Measurements from ENCODE around the gene PTPRT. TPM values are rescaled to one million over a fixed set of nuclear protein-coding genes. Genes with fewer than 3 reads are reported as not detected.

Gene PTPRT
- total and polyA plus RNA-seq, 4 donors, result 0.14 to 2.8 (median 0.40) TPM

DNA sequence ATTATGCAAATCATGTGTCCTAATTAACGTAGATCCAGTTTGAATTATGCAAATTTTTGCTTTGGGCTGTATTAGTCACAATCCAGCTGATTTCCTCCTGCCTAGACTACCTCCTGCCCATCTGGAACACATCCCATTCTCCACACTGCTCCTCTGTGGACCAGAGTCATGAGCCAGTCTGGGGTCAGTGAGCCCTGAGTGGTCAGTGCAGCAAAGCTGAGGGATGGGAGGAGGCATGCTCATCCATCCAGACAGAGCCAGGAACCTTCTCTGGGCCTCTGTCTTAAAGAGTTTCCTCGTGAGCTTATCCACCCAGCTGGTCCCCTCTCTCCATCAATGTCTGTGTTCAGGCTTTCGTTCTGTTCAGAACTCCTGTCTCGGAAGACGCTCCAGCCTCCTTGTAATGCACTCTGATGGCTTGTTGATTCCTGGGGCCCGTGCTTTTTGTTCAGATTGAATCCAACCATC, 747.8 kb downstream of the PTPRT start:
- Histone ChIP-seq H3K36me3 (ENCODE audit: control insufficient read depth in 4 of 4, insufficient read depth in 3 of 4, low read depth in 1 of 4, low read length in 3 of 4) (no peaks in the 10 kb centered on the region), H3K4me3 (ENCODE audit: low read depth in 1 of 3, low read length in 3 of 3) (no peak overlapping the region), H3K27me3 (ENCODE audit: control insufficient read depth in 4 of 4, insufficient read depth in 4 of 4, low read length in 3 of 4) (peaks cover 0 to 6% (median 0%) of the 10 kb centered on the region in 4 donors), H3K9ac (ENCODE audit: low read depth in 1 of 2, low read length in 2 of 2) (no peak overlapping the region), H3K4me1 (ENCODE audit: control insufficient read depth in 4 of 4, insufficient read depth in 4 of 4, low read length in 3 of 4) (no peaks in the 10 kb centered on the region), H3K27ac (ENCODE audit: low read depth in 1 of 2, low read length in 2 of 2) (no peak overlapping the region), H3K9me3 (ENCODE audit: control insufficient read depth in 4 of 4, low read length in 3 of 4) (peaks cover 0 to 3% (median 0%) of the 10 kb centered on the region in 4 donors)
- WGBS, result 69% methylated on average over 6 of the region's 6 CpGs
- TF ChIP-seq RAD21 (IDR thresholded peaks at IDR 0.05) (no peak), RXRA (IDR thresholded peaks at IDR 0.05) (no peak), HNF4G (IDR thresholded peaks at IDR 0.05) (no peak), GABPA (IDR thresholded peaks at IDR 0.05 in 1 of 2, conservative IDR thresholded peaks at IDR 0.05 in 1 of 2) (no peak), HNF4A (conservative IDR thresholded peaks at IDR 0.05) (no peak), FOXA1 (IDR thresholded peaks at IDR 0.05) (no peak), JUND (IDR thresholded peaks at IDR 0.05) (no peak)
- TF ChIP-seq, protein P1, sequence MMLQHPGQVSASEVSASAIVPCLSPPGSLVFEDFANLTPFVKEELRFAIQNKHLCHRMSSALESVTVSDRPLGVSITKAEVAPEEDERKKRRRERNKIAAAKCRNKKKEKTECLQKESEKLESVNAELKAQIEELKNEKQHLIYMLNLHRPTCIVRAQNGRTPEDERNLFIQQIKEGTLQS (IDR thresholded peaks at IDR 0.05), result no peak
- TF ChIP-seq, protein P2, sequence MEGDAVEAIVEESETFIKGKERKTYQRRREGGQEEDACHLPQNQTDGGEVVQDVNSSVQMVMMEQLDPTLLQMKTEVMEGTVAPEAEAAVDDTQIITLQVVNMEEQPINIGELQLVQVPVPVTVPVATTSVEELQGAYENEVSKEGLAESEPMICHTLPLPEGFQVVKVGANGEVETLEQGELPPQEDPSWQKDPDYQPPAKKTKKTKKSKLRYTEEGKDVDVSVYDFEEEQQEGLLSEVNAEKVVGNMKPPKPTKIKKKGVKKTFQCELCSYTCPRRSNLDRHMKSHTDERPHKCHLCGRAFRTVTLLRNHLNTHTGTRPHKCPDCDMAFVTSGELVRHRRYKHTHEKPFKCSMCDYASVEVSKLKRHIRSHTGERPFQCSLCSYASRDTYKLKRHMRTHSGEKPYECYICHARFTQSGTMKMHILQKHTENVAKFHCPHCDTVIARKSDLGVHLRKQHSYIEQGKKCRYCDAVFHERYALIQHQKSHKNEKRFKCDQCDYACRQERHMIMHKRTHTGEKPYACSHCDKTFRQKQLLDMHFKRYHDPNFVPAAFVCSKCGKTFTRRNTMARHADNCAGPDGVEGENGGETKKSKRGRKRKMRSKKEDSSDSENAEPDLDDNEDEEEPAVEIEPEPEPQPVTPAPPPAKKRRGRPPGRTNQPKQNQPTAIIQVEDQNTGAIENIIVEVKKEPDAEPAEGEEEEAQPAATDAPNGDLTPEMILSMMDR (IDR thresholded peaks at IDR 0.05; ENCODE audit: low read depth, low read length, missing input control), result no peak
- DNase-seq (ENCODE audit: low spot score), result no peak

DNA sequence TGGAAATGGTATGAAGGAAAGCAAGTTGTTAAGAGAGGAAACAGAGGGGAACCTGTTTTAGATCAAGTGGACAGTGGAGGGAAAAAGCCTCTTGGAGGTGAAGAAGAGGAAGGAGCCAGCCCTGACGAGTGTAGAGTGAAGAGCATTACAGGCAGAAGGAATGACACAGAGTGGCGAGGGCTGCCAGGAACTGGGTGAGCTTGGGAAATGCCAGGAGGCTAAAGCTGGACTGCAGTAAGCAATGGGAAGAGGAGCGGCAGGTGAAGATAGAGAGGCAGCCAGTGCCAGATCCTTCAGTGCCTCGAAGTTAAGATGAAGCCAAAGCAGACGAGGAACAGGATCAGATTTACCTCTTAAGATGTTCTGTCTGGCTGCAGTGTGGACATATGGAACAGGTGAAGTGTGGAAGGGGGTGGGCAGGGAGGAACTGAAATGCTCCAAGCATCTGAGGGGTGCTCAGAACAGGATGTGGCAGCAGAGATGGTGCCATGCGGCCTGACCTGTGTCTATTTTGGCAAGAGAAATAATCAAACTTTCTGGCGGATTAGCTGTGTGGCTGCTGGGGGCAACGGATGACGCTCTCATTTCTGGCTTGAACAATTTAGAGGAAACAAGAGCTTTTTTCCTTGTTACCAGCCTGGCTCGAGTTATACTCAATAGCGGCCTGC, 748.4 kb downstream of the PTPRT start:
- H3K4me3 ChIP-seq (ENCODE audit: low read depth in 1 of 3, low read length in 3 of 3), result no peak overlapping the region
- DNase-seq (ENCODE audit: low spot score), result no peak
- peaks cover 0 to 6% (median 0%) of the 10 kb centered on the region in 4 donors for H3K27me3 ChIP-seq (ENCODE audit: control insufficient read depth in 4 of 4, insufficient read depth in 4 of 4, low read length in 3 of 4)
- peaks cover 0 to 3% (median 0%) of the 10 kb centered on the region in 4 donors for H3K9me3 ChIP-seq (ENCODE audit: control insufficient read depth in 4 of 4, low read length in 3 of 4)
- no peaks in the 10 kb centered on the region for H3K36me3 ChIP-seq (ENCODE audit: control insufficient read depth in 4 of 4, insufficient read depth in 3 of 4, low read depth in 1 of 4, low read length in 3 of 4)
- H3K4me1 ChIP-seq (ENCODE audit: control insufficient read depth in 4 of 4, insufficient read depth in 4 of 4, low read length in 3 of 4), result no peaks in the 10 kb centered on the region
- WGBS, result 75% methylated on average over 11 of the region's 11 CpGs
- H3K27ac ChIP-seq (ENCODE audit: low read depth in 1 of 2, low read length in 2 of 2), result no peak overlapping the region
- TF ChIP-seq, protein P3, sequence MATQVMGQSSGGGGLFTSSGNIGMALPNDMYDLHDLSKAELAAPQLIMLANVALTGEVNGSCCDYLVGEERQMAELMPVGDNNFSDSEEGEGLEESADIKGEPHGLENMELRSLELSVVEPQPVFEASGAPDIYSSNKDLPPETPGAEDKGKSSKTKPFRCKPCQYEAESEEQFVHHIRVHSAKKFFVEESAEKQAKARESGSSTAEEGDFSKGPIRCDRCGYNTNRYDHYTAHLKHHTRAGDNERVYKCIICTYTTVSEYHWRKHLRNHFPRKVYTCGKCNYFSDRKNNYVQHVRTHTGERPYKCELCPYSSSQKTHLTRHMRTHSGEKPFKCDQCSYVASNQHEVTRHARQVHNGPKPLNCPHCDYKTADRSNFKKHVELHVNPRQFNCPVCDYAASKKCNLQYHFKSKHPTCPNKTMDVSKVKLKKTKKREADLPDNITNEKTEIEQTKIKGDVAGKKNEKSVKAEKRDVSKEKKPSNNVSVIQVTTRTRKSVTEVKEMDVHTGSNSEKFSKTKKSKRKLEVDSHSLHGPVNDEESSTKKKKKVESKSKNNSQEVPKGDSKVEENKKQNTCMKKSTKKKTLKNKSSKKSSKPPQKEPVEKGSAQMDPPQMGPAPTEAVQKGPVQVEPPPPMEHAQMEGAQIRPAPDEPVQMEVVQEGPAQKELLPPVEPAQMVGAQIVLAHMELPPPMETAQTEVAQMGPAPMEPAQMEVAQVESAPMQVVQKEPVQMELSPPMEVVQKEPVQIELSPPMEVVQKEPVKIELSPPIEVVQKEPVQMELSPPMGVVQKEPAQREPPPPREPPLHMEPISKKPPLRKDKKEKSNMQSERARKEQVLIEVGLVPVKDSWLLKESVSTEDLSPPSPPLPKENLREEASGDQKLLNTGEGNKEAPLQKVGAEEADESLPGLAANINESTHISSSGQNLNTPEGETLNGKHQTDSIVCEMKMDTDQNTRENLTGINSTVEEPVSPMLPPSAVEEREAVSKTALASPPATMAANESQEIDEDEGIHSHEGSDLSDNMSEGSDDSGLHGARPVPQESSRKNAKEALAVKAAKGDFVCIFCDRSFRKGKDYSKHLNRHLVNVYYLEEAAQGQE (IDR thresholded peaks at IDR 0.05), result no peak
- TF ChIP-seq, protein P4, sequence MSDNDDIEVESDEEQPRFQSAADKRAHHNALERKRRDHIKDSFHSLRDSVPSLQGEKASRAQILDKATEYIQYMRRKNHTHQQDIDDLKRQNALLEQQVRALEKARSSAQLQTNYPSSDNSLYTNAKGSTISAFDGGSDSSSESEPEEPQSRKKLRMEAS (IDR thresholded peaks at IDR 0.05), result no peak
- TF ChIP-seq EGR1 (IDR thresholded peaks at IDR 0.05; ENCODE audit: low read depth in 2 of 2), result no peak
- no peak for TF ChIP-seq HNF4G (IDR thresholded peaks at IDR 0.05)
- no peak for TF ChIP-seq NR2F2 (IDR thresholded peaks at IDR 0.05)
- TF ChIP-seq, protein P5, sequence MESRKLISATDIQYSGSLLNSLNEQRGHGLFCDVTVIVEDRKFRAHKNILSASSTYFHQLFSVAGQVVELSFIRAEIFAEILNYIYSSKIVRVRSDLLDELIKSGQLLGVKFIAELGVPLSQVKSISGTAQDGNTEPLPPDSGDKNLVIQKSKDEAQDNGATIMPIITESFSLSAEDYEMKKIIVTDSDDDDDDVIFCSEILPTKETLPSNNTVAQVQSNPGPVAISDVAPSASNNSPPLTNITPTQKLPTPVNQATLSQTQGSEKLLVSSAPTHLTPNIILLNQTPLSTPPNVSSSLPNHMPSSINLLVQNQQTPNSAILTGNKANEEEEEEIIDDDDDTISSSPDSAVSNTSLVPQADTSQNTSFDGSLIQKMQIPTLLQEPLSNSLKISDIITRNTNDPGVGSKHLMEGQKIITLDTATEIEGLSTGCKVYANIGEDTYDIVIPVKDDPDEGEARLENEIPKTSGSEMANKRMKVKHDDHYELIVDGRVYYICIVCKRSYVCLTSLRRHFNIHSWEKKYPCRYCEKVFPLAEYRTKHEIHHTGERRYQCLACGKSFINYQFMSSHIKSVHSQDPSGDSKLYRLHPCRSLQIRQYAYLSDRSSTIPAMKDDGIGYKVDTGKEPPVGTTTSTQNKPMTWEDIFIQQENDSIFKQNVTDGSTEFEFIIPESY (IDR thresholded peaks at IDR 0.05), result no peak
- TF ChIP-seq FOXA2 (IDR thresholded peaks at IDR 0.05), result no peak
- TF ChIP-seq RAD21 (IDR thresholded peaks at IDR 0.05), result no peak
- no peak for TF ChIP-seq HNF4A (conservative IDR thresholded peaks at IDR 0.05)
- TF ChIP-seq, protein P1 (IDR thresholded peaks at IDR 0.05), result no peak
- TF ChIP-seq, protein P2 (IDR thresholded peaks at IDR 0.05; ENCODE audit: low read depth, low read length, missing input control), result no peak
- no peak for TF ChIP-seq GABPA (IDR thresholded peaks at IDR 0.05 in 1 of 2, conservative IDR thresholded peaks at IDR 0.05 in 1 of 2)
- TF ChIP-seq RXRA (IDR thresholded peaks at IDR 0.05), result no peak
- no peak for TF ChIP-seq YY1 (IDR thresholded peaks at IDR 0.05)
- TF ChIP-seq FOXA1 (IDR thresholded peaks at IDR 0.05), result no peak
- no peak for TF ChIP-seq SP1 (IDR thresholded peaks at IDR 0.05)
- no peak for TF ChIP-seq TAF1 (conservative IDR thresholded peaks at IDR 0.05)
- H3K9ac ChIP-seq (ENCODE audit: low read depth in 1 of 2, low read length in 2 of 2), result no peak overlapping the region

All from liver (tissue), 9 donors.